ENCODE data around the gene MED4.

DNA sequence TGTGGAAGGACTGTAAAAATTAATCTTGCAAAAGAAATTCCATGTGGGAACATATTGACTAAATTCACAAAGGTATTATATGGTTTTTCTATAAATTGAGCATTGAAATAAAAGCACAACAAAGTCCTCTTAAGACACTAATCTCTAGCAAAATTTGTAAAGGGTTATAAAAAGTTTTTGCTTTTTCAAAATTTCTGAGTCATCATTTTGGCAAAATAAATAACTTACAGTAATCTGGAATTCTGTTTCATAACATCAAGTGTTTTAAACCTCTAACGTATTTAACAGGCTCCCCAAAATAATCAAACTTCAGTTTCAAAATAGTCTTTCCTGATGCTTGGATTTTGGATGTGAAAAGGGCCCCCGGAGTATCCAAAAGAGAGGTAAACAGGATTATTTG, 26.0 kb downstream of the MED4 start:
- TF ChIP-seq, protein P1, sequence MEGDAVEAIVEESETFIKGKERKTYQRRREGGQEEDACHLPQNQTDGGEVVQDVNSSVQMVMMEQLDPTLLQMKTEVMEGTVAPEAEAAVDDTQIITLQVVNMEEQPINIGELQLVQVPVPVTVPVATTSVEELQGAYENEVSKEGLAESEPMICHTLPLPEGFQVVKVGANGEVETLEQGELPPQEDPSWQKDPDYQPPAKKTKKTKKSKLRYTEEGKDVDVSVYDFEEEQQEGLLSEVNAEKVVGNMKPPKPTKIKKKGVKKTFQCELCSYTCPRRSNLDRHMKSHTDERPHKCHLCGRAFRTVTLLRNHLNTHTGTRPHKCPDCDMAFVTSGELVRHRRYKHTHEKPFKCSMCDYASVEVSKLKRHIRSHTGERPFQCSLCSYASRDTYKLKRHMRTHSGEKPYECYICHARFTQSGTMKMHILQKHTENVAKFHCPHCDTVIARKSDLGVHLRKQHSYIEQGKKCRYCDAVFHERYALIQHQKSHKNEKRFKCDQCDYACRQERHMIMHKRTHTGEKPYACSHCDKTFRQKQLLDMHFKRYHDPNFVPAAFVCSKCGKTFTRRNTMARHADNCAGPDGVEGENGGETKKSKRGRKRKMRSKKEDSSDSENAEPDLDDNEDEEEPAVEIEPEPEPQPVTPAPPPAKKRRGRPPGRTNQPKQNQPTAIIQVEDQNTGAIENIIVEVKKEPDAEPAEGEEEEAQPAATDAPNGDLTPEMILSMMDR (IDR thresholded peaks at IDR 0.05): no peak
- TF ChIP-seq POLR2A (IDR thresholded peaks at IDR 0.05): no peak
- TF ChIP-seq EP300 (IDR thresholded peaks at IDR 0.05): no peak
- TF ChIP-seq POLR2AphosphoS5 (IDR thresholded peaks at IDR 0.05): no peak
